Measurements from ENCODE around the gene ELL. TPM values are rescaled to one million over a fixed set of nuclear protein-coding genes. Genes with fewer than 3 reads are reported as not detected.

The ELL gene
- total RNA-seq, 4 donors from 2014 or later, result 9.1 to 35.1 (median 20.1) TPM

GRCh38 chr19:18558604-18559003, 36.7 kb upstream of the ELL start:
- Histone ChIP-seq H3K4me1 (peaks cover 8 to 43% (median 27%) of the 10 kb centered on the region in 4 donors), H3K27ac (replicated peaks in 1 of 4) (peak overlapping the region; percentile 94 to 99 (median 98)), H3K9me3 (no peaks in the 10 kb centered on the region), H3K36me3 (peaks cover 11 to 27% (median 20%) of the 10 kb centered on the region in 4 donors), H3K27me3 (no peaks in the 10 kb centered on the region), H3K4me3 (peak overlapping the region; percentile 77 to 95 (median 92))
- intact Hi-C loops (cut with DNase I), result loop anchor here (5.0 kb wide), 1 partner anchor 36 kb away; the partner anchor contains the start of gene ELL
- TF ChIP-seq POLR2A (IDR thresholded peaks at IDR 0.05; ENCODE audit: low read depth), result no peak
- no peak for TF ChIP-seq CTCF (IDR thresholded peaks at IDR 0.05)
- TF ChIP-seq POLR2AphosphoS5 (IDR thresholded peaks at IDR 0.05), result no peak
- TF ChIP-seq EP300 (IDR thresholded peaks at IDR 0.05), result no peak
- no peak for DNase-seq (ENCODE audit: extremely low spot score)
- 53% methylated on average over 3 of the region's 3 CpGs for WGBS

- intact Hi-C loops (cut with DNase I), result loop anchor here (5.0 kb wide), 1 partner anchor 36 kb away; the partner anchor contains the start of gene ELL
- no peaks in the 10 kb centered on the region for H3K9me3 ChIP-seq
- H3K4me3 ChIP-seq, result peak overlapping the region; percentile 77 to 95 (median 92)
- 1% methylated on average over 7 of the region's 11 CpGs for WGBS
- H3K27me3 ChIP-seq, result no peaks in the 10 kb centered on the region
- peaks cover 8 to 43% (median 27%) of the 10 kb centered on the region in 4 donors for H3K4me1 ChIP-seq
- no peak for DNase-seq (ENCODE audit: extremely low spot score)
- H3K27ac ChIP-seq (replicated peaks in 1 of 4), result peak overlapping the region; percentile 94 to 99 (median 98)
- peaks cover 7 to 23% (median 16%) of the 10 kb centered on the region in 4 donors for H3K36me3 ChIP-seq
- no peak for TF ChIP-seq POLR2A (IDR thresholded peaks at IDR 0.05; ENCODE audit: low read depth)
- no peak for TF ChIP-seq CTCF (IDR thresholded peaks at IDR 0.05)
- no peak for TF ChIP-seq EP300 (IDR thresholded peaks at IDR 0.05)
These were observed 36.3 kb upstream of the ELL start for GRCh38 chr19:18558202-18558555.

- WGBS, result 12% methylated on average over 6 of the region's 58 CpGs
- H3K27me3 ChIP-seq, result no peaks in the 10 kb centered on the region
These were observed 35.7 kb upstream of the ELL start, which contains the start of gene KXD1 for GRCh38 chr19:18557411-18558201. TSS of gene KXD1 (plus strand) at chr19:18557870. CDS start at chr19:18562057, 4,187 bp downstream.

GRCh38 chr19:18551631-18552030, 29.8 kb upstream of the ELL start:
- no peaks in the 10 kb centered on the region for H3K4me1 ChIP-seq
- WGBS, result 68% methylated on average over 6 of the region's 6 CpGs
- no peaks in the 10 kb centered on the region for H3K9me3 ChIP-seq
- no peak overlapping the region for H3K4me3 ChIP-seq
- TF ChIP-seq CTCF (IDR thresholded peaks at IDR 0.05) (no peak), POLR2AphosphoS5 (IDR thresholded peaks at IDR 0.05) (no peak), POLR2A (IDR thresholded peaks at IDR 0.05; ENCODE audit: low read depth) (no peak), EP300 (IDR thresholded peaks at IDR 0.05) (no peak)
- no peak overlapping the region for H3K27ac ChIP-seq (replicated peaks in 1 of 4)
- H3K36me3 ChIP-seq, result no peaks in the 10 kb centered on the region
- no peak for DNase-seq (ENCODE audit: extremely low spot score)
- intact Hi-C loops (cut with DNase I), result no loop called here
- no peaks in the 10 kb centered on the region for H3K27me3 ChIP-seq

More at GRCh38 chr19:18557411-18558201, 35.7 kb upstream of the ELL start, which contains the start of gene KXD1:
- H3K4me1 ChIP-seq, result peaks cover 8 to 43% (median 27%) of the 10 kb centered on the region in 4 donors
- H3K9me3 ChIP-seq, result no peaks in the 10 kb centered on the region
- peak; percentile 99 for DNase-seq (ENCODE audit: extremely low spot score)
- peak; percentile 19 for TF ChIP-seq EP300 (IDR thresholded peaks at IDR 0.05)
- no peak for TF ChIP-seq CTCF (IDR thresholded peaks at IDR 0.05)
- peak; percentile 99 for TF ChIP-seq POLR2AphosphoS5 (IDR thresholded peaks at IDR 0.05)
- peak; percentile 77 for TF ChIP-seq POLR2A (IDR thresholded peaks at IDR 0.05; ENCODE audit: low read depth)
- peaks cover 2 to 17% (median 10%) of the 10 kb centered on the region in 4 donors for H3K36me3 ChIP-seq
- intact Hi-C loops (cut with DNase I), result loop anchor here (5.0 kb wide), 1 partner anchor 35 kb away; the partner anchor contains the start of gene ELL
- H3K27ac ChIP-seq (replicated peaks in 1 of 4), result peak within 1 kb of the TSS; percentile 94 to 99 (median 98)
- peak within 1 kb of the TSS; percentile 77 to 95 (median 92) for H3K4me3 ChIP-seq
